Natural killer cell (primary cell): ENCODE results near the gene RXRG. TPM values are rescaled to one million over a fixed set of nuclear protein-coding genes. Genes with fewer than 3 reads are reported as not detected.

ENCODE experiments used
- ATAC-seq, 3 donors: fragments of 150-1000 bp in 2 of 3; fragments of 200-7000 bp in 1 of 3; cut with Tn5 transposase; 1 replicate in 1 of 3; 2 replicates in 2 of 3; pipeline ENCODE4 v1.10.0; 2021; ENCODE audit warnings: mild to moderate bottlenecking in 2 of 3, moderate library complexity in 2 of 3
- DNase-seq, 2 donors: peaks; one replicate each; pipeline versions ENCODE4 v3.0.0 to v3.0.0-alpha.2; 2013 to 2021; ENCODE audit warnings: mixed read lengths in 1 of 2
- H3K27ac ChIP-seq: one replicate; pipeline ENCODE4 v1.5.1; 2013; ENCODE audit warnings: mild to moderate bottlenecking, low read length
- H3K27me3 ChIP-seq: one replicate; pipeline ENCODE4 v1.6.1; 2013; ENCODE audit warnings: low read length; ENCODE audit not compliant: control insufficient read depth, insufficient read depth
- H3K36me3 ChIP-seq: one replicate; pipeline ENCODE4 v1.6.1; 2013; ENCODE audit warnings: low read length; ENCODE audit not compliant: control insufficient read depth, insufficient read depth
- H3K4me1 ChIP-seq: one replicate; pipeline ENCODE4 v1.6.1; 2013; ENCODE audit warnings: low read length; ENCODE audit not compliant: control insufficient read depth, insufficient read depth
- H3K4me3 ChIP-seq: one replicate; pipeline ENCODE4 v1.5.1; 2013; ENCODE audit warnings: low read length
- H3K9me3 ChIP-seq: one replicate; pipeline ENCODE4 v1.6.1; 2013; ENCODE audit warnings: low read length; ENCODE audit not compliant: control insufficient read depth, insufficient read depth
- H3K27ac Mint-ChIP-seq, 2 donors: one replicate each; pipeline ENCODE4 v1.8.0; 2022; ENCODE audit warnings: mild to moderate bottlenecking in 2 of 2, mixed read lengths in 2 of 2, moderate library complexity in 1 of 2
- H3K27me3 Mint-ChIP-seq, 2 donors: one replicate each; pipeline ENCODE4 v1.8.0; 2022; ENCODE audit warnings: low read depth in 2 of 2, mixed read lengths in 2 of 2
- H3K36me3 Mint-ChIP-seq: one replicate; pipeline ENCODE4 v1.8.0; 2022; ENCODE audit warnings: mixed read lengths
- H3K4me1 Mint-ChIP-seq, 2 donors: one replicate each; pipeline ENCODE4 v1.8.0; 2022; ENCODE audit warnings: mixed read lengths in 2 of 2
- H3K4me3 Mint-ChIP-seq: one replicate; pipeline ENCODE4 v1.8.0; 2022; ENCODE audit warnings: mild to moderate bottlenecking, moderate library complexity, mixed read lengths
- H3K9me3 Mint-ChIP-seq, 2 donors: one replicate each; pipeline ENCODE4 v1.8.0; 2022; ENCODE audit warnings: mixed read lengths in 2 of 2
- WGBS: methylation state at CpG from one replicate; pipeline ENCODE4 v1.1.7; 2013; ENCODE audit warnings: missing lambda C conversion rate; ENCODE audit not compliant: insufficient coverage; 5-methylcytosine and 5-hydroxymethylcytosine counted together
- intact Hi-C: fragments of 100-400 bp; cut with micrococcal nuclease; formaldehyde crosslinking; loops from one replicate; pipeline ENCODE4 v1.14.2; 2022
- total RNA-seq, 4 donors: library from RNA; stranded (reverse); fragments of 120-200 nt in 1 of 4; gene quantifications; one replicate each; pipeline versions ENCODE4 v1.2.3 to v1.2.4, GENCODE V29; 2013 to 2022
- TF ChIP-seq, protein P1 (sequence below): fragments of 200-600 bp; IDR thresholded peaks from one replicate; pipeline ENCODE4 v1.8.0; 2022; ENCODE audit warnings: antibody characterized with exemption

The RXRG gene
- total RNA-seq, 3 donors from 2014 or later (not counting 1 experiment from before 2014, with no cell fraction given): not detected

DNA sequence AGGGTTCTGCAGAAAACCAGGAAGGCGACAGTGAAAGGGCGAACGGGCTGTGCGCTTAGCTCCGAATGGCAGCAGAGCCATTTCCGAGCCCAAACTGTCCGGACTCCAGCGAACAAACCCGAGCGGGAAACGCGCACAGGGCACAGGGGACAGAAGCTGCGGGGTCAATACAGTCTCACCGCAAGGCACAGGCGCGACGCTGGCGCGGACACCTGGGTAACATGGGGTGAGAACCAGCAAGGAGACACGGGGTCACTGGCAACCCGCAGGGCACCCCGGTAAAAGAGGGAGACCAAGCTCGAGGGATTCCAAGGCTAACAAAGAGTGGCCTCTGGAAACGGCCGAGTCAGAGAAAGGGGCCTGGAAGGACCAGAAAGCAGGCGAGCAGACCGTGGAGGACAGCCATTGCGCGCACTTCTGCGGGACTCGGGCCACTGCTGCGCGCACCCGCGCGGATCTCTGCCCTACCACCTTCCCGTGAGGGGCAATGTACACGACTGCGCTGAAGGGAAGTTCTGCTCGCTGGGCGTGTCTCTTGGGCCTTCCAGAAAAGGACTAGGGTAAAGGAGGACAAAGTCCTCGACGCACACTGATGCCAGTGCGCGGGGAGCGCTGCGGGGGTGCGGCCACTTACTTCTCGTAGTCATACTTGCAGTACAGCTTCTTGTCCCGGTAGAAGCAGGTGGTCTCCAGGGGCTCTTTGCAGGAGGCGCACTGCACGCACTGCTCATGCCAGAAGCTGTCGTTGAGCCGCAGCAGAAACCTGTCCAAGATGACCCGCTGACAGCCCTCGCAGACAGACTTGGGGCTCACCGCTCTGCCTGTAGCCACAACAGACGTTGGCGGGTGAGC, 92.3 kb downstream of the RXRG start:
- H3K9me3 Mint-ChIP-seq: no peaks in the 10 kb centered on the region
- no peaks in the 10 kb centered on the region for H3K9me3 ChIP-seq
- no peaks in the 10 kb centered on the region for H3K36me3 Mint-ChIP-seq
- H3K4me3 Mint-ChIP-seq: no peak overlapping the region
- intact Hi-C loops: no loop called here
- no peak overlapping the region for H3K4me3 ChIP-seq
- H3K4me1 Mint-ChIP-seq: peaks cover 0 to 6% of the 10 kb centered on the region in 2 donors
- peaks cover 31% of the 10 kb centered on the region for H3K27me3 ChIP-seq
- H3K36me3 ChIP-seq: no peaks in the 10 kb centered on the region
- DNase-seq: no peak
- TF ChIP-seq, protein P1, sequence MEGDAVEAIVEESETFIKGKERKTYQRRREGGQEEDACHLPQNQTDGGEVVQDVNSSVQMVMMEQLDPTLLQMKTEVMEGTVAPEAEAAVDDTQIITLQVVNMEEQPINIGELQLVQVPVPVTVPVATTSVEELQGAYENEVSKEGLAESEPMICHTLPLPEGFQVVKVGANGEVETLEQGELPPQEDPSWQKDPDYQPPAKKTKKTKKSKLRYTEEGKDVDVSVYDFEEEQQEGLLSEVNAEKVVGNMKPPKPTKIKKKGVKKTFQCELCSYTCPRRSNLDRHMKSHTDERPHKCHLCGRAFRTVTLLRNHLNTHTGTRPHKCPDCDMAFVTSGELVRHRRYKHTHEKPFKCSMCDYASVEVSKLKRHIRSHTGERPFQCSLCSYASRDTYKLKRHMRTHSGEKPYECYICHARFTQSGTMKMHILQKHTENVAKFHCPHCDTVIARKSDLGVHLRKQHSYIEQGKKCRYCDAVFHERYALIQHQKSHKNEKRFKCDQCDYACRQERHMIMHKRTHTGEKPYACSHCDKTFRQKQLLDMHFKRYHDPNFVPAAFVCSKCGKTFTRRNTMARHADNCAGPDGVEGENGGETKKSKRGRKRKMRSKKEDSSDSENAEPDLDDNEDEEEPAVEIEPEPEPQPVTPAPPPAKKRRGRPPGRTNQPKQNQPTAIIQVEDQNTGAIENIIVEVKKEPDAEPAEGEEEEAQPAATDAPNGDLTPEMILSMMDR: no peak
- H3K27me3 Mint-ChIP-seq: peaks cover 58 to 87% of the 10 kb centered on the region in 2 donors
- no peak overlapping the region for H3K27ac Mint-ChIP-seq
- 6% methylated on average over 59 of the region's 59 CpGs for WGBS
- ATAC-seq: no peak
- no peak overlapping the region for H3K27ac ChIP-seq
- H3K4me1 ChIP-seq: no peaks in the 10 kb centered on the region

DNA sequence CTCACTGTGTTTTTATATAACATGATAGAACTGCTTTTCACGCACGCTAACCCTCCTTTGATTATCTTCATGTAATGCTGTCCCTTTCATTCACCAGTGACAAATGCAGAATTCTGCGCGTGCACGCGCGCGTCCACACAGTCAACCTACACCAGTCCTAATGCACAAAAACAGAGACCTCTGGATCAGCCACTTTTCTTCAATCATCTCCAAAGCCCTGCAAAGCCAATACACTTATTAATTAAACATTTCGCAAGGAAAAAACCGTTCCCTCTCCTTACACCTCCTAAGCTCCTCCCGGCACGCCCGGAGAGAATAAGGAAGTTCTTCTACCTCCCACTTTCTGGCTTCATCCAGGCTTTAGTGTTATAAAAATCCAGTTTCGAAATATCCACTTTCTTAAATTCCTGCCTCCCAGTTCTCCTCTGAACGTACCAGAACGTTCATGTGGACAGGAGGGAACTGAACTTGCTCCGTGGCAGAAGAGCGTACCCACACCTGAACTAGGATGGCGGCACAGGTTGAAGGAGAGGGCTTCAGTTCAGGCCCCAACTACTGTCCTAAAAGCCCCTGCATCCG, 93.0 kb downstream of the RXRG start:
- H3K27me3 Mint-ChIP-seq: peaks cover 56 to 87% of the 10 kb centered on the region in 2 donors
- Histone ChIP-seq H3K27ac (no peak overlapping the region), H3K27me3 (peaks cover 31% of the 10 kb centered on the region), H3K4me1 (no peaks in the 10 kb centered on the region), H3K36me3 (no peaks in the 10 kb centered on the region), H3K4me3 (no peak overlapping the region), H3K9me3 (no peaks in the 10 kb centered on the region)
- H3K36me3 Mint-ChIP-seq: no peaks in the 10 kb centered on the region
- H3K27ac Mint-ChIP-seq: no peak overlapping the region
- intact Hi-C loops: no loop called here
- WGBS: 8% methylated on average over 20 of the region's 20 CpGs
- H3K9me3 Mint-ChIP-seq: no peaks in the 10 kb centered on the region
- H3K4me1 Mint-ChIP-seq: peaks cover 0 to 6% of the 10 kb centered on the region in 2 donors
- ATAC-seq: no peak
- H3K4me3 Mint-ChIP-seq: no peak overlapping the region
- TF ChIP-seq, protein P1: no peak
- no peak for DNase-seq

Other genes with a start within 250 kb of the RXRG start
- gene LMX1A, start 88.4 kb downstream of the RXRG start, total RNA-seq: not detected
- not detected for gene LRRC52, start 98.9 kb upstream of the RXRG start, total RNA-seq
- 10 to 100 TPM; 27.2 to 34.3 (median 29.0) TPM for gene MGST3, start 186.1 kb upstream of the RXRG start, total RNA-seq